GM19035 (cell line): ENCODE data around the gene RNASE2.
A peak's percentile ranks its signal among the peaks of the same experiment; 100 is the strongest.
"Not testable (repeated sequence)": the region's sequence is repeated elsewhere in the genome, so short reads cannot be mapped to it uniquely, and the experiment has no call there.

Experiments
- ATAC-seq: cut with Tn5 transposase; IDR thresholded peaks from one replicate; pipeline ENCODE4 v1.9.1; 2021; ENCODE audit not compliant: unreplicated experiment

Gene RNASE2

GRCh38 chr14:20980906-20981305 lies 25.6 kb downstream of the RNASE2 start:
- no peak for ATAC-seq

DNA sequence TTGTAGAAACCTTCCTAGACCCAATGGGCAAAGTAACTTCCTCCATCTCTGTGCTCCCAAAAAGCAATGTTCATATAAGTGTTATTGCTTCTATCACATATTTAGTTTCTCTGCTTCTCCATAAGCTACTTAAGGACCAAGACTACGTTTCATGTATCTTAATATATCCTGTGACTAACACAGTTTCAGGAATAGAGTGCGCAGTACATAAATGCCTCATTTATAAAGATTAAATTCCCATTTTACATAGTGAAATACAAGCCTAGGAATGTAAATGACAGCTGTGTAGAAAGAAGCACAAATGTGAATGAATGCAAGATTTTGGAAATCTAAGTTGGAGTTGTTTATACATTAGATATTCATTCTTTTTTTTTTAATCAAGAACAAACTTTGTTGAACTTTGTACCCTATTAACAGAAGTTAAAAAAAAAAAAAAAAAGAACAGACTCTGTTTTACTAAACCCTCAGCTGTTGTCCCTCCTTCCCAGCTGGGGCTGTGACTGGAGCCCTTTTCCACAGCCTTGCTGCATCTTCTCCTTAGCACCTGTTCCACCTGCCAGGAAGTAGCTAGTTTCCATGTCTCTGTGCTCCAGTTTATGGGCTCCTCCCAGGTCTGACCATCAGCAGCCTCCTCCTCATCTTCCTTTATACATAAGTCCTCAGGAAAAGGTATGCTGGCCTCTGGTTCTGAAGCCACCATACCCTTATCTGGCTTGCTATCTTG lies 27.5 kb downstream of the RNASE2 start:
- ATAC-seq: no peak

DNA sequence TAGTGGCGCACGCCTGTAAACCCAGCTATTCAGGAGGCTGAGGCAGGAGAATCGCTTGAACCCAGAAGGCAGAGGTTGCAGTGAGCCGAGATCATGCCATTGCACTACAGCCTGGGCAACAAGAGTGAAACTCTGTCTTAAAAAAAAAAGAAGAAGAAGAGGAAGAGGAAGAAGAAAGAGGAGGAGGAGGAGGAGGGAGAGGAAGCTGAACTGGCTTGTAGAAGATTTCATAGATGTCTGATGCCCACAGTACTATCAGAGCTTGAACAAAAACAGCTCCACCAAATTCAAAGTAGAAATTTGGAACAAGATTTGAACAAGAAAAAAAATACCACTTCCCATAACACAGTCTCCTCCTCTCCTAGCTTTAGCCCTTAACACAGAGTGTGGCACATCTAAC lies 30.4 kb downstream of the RNASE2 start:
- ATAC-seq: not testable (repeated sequence)

- no peak for ATAC-seq
Measured at GRCh38 chr14:20986811-20987210, 31.5 kb downstream of the RNASE2 start.

GRCh38 chr14:20988717-20989470 lies 33.6 kb downstream of the RNASE2 start:
- no peak for ATAC-seq

GRCh38 chr14:20989471-20989786 lies 34.1 kb downstream of the RNASE2 start:
- no peak for ATAC-seq

GRCh38 chr14:20989787-20990600 lies 34.7 kb downstream of the RNASE2 start, which contains the start of gene METTL17:
Gene METTL17 (plus strand): TSS chr14:20989980. CDS start chr14:20990003, 23 bp downstream.
- ATAC-seq: peak; percentile 94

GRCh38 chr14:20996521-20996920 lies 41.2 kb downstream of the RNASE2 start:
- no peak for ATAC-seq

DNA sequence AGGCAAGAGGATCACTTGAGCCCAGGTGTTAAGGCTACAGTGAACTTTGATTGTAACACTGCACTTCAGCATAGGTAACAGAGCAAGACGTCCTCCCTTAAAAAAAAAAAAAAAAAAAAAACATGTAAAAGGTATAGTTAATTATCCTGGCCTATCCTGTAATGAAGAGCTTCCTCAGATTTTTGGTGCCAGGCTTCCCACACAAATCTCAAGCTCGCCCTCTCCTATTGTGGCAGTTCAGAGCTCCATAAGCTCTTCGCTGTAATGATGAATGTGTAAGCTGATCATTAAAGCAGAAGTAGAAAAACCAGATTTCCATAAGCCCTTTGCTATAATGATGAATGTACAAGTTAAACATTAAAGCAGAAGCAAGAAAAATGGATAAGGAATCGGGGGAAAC lies 41.8 kb downstream of the RNASE2 start:
- ATAC-seq: no peak

DNA sequence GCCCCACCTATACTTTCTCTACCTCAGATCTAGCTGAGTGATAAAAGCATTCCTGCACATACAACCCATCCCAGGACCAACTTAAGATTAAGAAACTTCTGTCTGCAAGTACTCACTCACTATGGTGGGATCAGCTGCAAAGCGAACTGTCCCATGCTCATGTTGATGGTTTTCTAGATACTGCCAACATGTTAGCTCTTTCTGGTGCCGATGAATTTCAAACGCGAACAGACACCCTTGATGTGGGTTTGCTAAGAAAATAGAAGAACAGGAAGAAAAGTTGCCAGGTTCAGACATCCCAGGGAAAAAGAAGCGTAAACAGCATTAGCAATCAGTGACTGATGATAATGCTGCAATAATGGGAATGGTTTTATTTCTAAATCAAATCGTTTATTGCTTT lies 42.3 kb downstream of the RNASE2 start:
- no peak for ATAC-seq

GRCh38 chr14:20998139-20998538 lies 42.9 kb downstream of the RNASE2 start:
- ATAC-seq: no peak

- no peak for ATAC-seq
Measured at GRCh38 chr14:20998674-20999366, 43.5 kb downstream of the RNASE2 start, which contains the start of gene SLC39A2. Gene SLC39A2 (plus strand): TSS chr14:20999293. CDS start chr14:20999447, 154 bp downstream.

DNA sequence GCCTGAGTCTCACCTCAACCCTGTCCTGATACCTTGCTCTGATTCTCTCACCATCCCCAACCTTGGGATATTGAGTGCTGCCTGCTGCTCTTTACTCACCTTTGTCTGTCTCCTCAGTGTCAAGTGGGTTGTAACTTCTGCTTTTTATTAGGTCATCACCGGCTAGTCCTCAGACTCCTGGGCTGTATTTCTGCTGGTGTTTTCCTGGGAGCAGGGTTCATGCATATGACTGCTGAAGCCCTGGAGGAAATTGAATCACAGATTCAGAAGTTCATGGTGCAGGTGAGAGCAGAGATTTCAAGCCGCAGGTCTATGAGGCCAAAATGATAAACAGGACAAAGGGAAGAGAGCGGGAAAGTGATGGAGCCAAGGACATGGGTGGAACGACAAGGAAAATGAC lies 44.3 kb downstream of the RNASE2 start:
- no peak for ATAC-seq

DNA sequence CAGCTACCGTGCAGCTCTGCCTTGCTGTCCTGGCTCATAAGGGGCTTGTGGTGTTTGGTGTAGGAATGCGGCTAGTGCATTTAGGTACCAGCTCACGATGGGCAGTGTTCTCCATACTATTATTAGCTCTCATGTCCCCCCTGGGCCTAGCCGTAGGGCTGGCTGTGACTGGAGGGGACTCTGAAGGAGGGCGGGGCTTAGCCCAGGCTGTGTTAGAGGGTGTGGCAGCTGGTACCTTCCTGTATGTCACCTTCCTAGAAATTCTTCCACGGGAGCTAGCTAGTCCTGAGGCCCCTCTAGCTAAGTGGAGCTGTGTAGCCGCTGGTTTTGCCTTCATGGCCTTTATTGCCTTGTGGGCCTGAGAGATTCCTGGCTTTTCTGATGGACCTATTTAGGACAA lies 45.9 kb downstream of the RNASE2 start:
- no peak for ATAC-seq

GRCh38 chr14:21003788-21004346 lies 48.6 kb downstream of the RNASE2 start:
- no peak for ATAC-seq
